Inflammatory macrophage treated with lipopolysaccharide for 1 hour (primary cell): ENCODE measurements around the gene MTA1.

Experiments
- DNase-seq, 2 donors: peaks; one replicate each; pipeline ENCODE4 v3.0.0-alpha.2; 2020 to 2022

Gene MTA1

GRCh38 chr14:105425823-105426247 is 6.2 kb downstream of the MTA1 start:
- DNase-seq: no peak

DNA sequence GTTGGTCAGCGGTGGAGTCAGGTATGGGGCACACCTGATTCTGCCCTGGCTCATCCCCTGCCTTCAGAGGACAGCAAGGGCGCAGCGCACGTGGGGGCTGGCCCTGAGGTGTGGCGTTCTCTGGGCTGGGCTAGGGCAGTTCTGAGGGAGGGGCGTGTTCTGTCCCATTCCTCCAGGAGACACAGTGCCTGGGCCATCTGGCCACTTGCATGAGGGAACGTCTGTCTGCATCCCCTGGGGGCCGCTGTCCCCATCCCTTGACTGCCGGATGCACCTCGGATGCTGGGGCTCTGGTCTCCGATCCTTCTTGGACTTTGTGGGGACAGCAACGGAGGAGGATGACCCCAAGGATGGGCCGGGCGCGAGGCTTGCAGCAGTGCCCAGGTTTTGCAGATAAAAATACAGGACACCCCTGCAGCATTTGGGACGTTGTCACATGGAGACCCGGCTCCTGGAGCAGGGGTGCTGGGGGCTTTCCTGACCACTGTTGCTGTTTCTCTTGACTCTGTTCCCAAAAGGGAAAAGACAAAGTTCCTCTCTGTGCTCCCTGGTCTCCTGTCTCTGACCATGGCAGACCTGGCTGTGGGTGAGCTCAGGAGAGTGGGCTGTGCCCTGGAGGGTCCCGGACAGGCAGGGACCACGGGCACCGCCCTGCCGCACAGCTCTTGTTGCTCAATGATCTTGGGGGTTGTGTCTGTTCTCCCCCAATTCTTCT is 6.9 kb downstream of the MTA1 start:
- DNase-seq: no peak

- DNase-seq: no peak
Measured at GRCh38 chr14:105427412-105427811, 7.8 kb downstream of the MTA1 start.

DNA sequence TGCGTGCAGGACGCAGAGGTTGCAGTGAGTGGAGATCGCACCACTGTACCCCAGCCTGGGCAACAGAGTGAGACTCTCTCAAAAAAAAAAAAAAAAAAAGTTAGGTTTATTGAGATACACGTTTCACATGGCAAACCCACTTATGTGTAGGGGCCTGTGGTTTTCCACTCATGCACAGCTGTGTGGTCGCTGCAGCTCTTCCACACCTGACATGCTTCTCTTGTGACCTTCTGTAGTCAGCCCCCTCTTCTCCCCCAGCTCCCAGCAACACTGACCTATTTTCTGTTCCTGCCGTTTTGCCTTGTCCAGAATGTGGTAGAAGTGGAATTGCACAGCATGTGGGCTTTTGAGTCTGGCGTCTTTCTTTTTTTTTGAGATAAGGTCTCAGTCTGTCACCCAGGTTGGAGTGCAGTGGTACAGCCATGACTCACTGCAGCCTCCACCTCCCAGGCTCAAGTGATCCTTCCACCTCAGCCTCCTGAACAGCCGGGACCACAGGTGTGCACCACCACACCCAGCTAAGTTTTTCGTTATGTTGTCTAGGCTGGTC is 8.4 kb downstream of the MTA1 start:
- no peak for DNase-seq

DNA sequence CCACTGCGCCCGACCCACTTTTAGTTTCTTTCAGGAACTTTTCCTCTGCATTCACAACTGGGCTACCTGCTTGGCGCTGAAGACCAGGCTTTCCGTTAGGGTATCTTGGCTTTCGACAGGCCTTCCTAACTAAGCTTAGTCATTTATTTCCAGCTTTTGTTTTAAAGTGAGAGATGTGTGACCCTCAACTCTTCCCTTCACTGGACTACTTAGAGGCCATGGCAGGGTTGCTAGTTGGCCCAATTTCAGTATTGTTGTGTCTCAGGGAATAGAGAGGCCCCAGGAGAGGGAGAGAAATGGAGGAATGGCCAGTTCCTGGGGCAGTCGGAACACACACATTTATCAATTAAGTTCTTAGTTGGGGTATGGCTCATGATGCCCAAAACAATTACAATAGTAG is 10.4 kb downstream of the MTA1 start:
- DNase-seq: no peak

- DNase-seq: no peak
Measured at GRCh38 chr14:105430565-105430964, 10.9 kb downstream of the MTA1 start.

- no peak for DNase-seq
Measured at GRCh38 chr14:105431256-105431655, 11.6 kb downstream of the MTA1 start.

DNA sequence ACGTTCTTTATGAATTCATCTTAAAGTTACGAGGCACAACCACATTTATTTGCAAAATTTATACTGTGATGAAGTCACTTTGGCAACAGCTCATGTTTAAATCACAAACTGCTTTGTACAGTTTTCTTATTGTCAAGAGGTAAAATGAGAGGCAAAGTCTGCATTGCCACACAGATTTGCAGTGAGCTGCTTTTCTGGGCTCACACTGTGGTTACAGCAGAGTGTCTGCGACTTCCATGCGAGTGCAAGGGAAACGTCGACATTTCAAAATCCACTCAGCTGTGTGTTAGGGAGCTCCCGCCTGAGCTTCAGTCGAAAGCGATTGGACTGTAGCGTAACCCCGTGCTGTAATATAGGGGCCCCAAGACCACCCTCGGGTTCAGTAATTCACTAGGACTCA is 13.0 kb downstream of the MTA1 start:
- DNase-seq: no peak

DNA sequence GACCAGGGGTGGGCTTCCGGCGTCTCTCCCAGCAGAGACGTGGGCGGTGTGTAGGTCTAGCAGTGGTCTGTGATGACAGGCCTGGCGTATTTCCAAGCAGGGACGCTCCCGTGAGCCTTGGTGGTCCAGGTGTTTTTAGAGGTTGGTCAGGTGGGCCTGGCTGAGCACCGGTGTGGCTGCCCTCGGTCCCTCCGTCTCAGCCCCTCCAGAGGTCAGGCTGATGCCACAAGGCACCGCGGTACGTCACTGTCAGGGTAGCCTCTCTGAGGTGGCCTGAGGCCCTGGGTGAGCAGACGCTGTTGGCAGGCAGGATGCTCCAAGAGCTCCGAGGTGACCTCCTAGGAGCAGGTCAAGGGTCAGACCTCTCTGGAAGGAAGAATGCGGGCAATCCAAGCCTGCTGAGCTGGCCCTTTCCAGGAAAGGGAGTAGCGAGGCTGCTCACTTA is 13.6 kb downstream of the MTA1 start:
- no peak for DNase-seq

DNA sequence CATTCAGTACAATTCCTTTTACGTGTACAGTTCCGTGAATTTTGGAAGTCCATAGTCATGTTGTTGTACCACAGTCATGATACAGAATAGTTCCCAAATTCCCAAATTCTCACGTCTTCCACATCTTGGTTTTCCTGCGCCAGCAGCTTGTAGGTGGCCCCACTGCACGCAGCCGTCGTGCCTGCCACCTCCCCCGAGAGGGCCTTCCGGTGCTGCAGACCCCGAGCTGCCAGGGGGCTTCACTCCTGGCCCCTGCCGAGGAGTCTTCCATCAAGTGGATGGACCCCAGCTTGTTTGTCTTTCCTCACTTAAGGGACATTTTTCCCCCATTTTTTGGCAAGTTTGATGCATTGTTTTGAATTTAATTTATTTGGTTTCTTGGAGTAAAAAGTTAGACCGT is 16.8 kb downstream of the MTA1 start:
- DNase-seq: no peak

- DNase-seq: no peak
Measured at GRCh38 chr14:105436891-105437722, 17.5 kb downstream of the MTA1 start.

- DNase-seq: no peak
Measured at GRCh38 chr14:105437723-105438500, 18.3 kb downstream of the MTA1 start.

DNA sequence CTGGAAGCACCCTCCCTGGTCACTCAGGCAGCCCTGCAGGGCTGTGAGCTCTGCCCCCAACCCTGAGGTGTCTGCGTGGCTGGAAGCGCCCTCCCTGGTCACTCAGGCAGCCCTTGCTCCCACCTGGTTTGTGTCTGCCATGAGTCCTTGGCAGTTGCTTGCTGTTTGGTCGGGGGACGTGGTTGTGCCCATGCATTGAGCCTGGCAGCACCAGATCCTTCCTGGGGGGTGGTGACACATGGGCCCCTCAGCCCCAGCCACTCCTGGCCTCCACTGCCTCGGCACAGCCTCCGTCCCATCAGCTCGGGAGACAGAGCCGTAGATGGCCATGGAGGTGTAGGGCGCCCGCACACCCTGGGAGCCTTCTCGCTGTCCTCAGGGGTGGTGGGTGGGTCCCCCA is 19.6 kb downstream of the MTA1 start:
- no peak for DNase-seq

DNA sequence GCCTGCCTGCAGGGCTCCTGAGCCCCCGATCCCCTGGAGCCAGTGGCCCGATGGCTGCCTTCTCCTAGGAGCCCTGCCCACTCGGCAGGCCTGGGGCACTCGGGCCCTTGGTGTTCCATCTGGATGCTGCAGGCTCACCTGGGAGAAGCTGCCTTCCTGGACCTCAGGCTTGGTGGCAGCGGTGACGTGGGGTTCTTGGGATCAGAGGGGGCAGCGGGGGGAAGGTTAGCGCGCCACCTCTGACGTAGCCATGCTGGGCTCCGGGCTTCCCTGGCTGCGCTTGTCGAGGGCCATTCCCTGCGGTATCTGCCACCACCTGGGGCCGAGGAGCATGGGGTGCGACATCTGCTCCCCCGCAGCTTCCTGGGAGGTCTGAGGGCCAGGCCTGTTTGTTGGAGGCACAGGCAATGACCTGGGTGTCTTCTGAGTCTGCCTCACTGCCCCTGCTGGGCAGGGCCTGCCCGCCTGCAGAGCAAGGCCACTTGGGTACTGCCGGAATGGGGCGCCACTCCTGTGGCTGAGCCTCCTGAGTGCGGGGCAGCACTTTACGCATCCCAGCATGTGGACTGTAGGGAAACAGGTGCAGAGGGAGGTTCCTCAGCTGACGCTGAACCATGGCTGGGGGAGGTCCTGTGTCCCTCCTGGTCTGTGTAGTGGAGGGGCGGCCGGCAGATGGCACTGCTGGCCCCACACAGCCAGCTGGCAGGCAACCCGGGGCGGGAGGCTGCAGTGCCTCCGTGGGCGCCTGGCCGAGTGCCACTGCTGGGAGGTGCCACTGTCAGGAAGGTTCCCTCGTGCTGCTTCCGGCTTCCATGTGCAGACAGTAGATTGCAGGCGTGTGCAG is 20.3 kb downstream of the MTA1 start:
- no peak for DNase-seq

- no peak for DNase-seq
Measured at GRCh38 chr14:105440554-105440900, 20.9 kb downstream of the MTA1 start.

DNA sequence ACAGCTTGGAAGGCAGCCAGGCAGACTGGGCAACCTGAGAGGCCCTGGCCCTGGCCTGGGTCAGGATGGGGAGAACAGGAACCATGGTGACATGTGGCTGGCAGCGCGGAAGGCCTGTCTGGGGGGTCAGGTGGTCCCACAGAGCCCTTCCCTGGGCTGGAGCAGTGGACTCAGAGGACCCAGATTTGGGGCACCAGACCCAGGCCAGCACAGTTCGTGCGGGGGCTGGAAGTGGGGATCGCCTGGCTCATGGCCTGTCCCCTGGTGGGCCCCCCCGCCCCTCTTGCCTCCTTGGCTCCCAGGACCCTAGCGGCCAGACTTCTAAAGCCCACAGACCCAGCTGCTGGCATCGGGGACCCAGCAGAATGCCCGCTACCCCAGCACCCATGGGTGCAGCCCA is 21.4 kb downstream of the MTA1 start:
- no peak for DNase-seq

GRCh38 chr14:105442125-105442524 is 22.5 kb downstream of the MTA1 start:
- no peak for DNase-seq

- no peak for DNase-seq
Measured at GRCh38 chr14:105442834-105443233, 23.2 kb downstream of the MTA1 start.

DNA sequence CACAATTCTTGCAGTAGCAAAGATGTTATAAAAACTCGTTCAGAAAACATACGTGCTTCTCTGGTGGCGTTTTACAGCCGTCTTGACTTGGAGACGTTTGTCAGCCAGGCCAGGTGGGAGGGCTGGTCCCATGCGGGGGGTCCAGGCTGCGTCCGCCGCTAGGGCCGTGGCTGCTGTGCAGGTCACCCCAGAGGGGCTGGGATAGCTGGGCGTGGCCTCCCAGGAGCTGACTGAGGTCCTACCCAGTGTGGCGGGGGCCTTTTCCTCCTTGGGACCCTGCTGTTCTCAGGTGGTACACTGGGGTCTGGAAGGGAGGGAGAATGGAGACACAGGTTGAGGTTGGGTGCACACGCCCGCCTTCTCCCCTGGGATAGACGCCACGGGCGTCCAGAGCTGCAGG is 25.2 kb downstream of the MTA1 start:
- DNase-seq: no peak

- no peak for DNase-seq
Measured at GRCh38 chr14:105445290-105445689, 25.7 kb downstream of the MTA1 start.

DNA sequence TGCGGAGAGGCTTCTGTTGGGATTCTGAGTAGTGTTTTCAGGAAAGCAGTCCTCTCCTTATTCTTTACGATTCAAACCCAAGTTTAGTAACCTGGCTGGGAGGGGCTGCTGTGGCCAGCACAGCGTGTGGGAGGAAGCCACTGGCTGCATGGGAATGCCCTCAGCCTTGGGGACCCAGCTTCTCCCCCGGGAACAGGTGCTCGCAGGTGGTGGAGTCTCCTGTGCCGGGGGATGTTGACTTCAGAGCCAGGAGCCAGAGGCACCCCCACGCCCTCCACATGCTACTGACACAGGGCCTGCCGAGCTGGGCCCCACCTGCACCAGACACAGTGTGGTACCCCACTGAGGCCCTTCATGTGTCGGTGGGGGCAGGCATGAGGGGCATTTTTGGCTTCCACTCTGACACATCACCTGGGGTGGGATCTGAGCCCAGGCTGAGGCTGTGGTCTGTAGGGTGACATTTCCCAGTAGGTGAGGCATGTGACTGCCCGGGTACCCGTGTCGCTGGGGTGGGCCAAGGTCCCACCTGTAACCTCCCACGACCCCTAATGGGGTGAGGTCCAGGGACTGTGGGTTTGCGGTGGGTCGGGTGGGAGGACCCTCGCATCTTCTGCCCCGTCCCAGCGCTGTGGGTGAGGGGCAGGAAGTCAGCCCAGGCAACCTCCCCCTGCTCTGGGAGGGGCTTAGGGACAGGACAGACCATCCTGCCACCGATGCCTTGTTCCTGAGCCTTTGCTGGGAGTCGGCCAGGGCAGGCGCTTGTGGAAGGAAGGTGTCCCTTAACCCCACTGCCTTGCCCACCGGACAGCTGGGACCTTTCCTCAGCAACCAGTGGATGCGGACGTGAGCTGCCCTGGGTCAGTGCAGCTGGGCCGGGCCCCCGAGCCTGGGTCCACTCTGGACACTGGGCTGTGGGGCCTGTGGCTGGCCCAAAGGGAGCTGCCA is 26.5 kb downstream of the MTA1 start:
- DNase-seq: no peak
